HG03521 (cell line): Measurements from ENCODE around the gene CCDC177.
A peak's percentile ranks its signal among the peaks of the same experiment; 100 is the strongest.

Experiments
- ATAC-seq: cut with Tn5 transposase; IDR thresholded peaks from one replicate; pipeline ENCODE4 v1.9.1; 2021; ENCODE audit warnings: mild to moderate bottlenecking, moderate library complexity; ENCODE audit not compliant: unreplicated experiment

The CCDC177 gene

DNA sequence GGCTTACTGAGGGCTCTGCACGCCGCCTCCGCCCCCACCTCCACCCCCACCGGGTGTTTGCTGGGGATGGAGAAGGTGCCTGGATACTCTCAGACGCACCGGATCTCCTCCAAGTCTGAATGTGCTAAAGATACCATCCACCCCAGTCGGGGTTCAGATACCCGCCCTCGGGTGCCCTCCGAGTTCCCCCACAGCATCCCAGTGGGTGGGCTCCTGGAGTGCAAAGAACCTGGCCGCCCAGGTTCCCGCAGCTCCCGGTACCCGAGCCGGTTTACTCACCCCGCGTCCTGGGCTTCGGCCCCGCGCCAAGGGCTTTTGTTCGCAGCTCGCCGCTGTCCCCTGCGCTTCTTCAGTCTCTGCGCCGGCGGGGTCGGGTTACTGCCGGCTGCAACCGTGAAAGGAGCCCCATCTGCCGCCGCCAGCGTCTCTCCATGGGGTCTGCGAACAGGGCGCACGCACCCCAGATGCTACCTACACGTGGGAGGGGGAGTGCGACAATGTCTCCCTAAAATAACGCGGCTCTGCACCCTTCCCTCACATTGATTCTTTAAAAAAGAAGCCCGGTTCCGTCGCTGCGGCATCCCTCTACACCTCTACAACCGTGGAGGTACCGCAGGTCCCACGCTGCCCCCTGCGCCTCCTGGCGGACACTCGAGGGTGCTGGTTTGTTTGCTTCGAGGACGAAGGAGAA is at the start of gene CCDC177:
Gene CCDC177, minus strand, starts transcription at position 609 of the 691 bp plus-strand sequence. CDS start 1,249 bp downstream, outside the sequence.
- ATAC-seq: no peak

DNA sequence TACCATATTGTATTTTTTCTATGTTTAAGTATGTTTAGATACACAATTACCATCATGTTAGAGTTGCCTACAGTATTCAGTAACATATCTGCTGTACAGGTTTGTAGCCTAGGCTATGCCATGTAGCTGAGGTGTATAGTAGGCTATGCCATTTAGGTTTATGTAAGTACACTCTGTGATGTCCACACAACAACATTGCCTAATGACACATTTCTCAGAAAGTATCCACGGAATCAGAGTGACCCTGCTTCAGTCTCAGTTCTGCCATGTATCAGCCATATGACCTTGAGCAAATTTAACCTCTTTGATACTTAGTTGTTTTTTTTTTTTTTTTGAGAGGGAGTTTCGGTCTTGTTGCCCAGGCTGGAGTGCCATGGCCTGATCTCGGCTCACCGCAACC is 49.5 kb upstream of the CCDC177 start:
- ATAC-seq: no peak

DNA sequence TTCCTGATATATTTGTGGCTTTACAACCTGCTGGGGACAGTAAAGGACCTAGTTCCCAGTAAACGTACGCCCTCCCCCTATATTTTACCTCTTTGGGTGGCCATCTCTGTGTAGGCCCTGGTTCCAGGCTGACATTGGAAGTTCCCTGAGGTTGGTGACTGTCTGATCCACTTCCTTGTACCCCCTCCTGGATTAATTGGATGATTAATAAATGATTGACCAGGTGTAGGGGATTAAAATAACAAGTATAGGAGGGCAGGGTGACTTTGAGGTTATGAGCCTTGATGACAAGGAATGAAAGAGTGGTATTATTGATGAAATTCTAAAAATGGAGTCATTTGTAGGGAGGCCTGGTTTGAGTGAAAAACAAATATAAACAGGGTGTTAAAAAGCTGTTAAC is 46.3 kb upstream of the CCDC177 start:
- ATAC-seq: no peak

DNA sequence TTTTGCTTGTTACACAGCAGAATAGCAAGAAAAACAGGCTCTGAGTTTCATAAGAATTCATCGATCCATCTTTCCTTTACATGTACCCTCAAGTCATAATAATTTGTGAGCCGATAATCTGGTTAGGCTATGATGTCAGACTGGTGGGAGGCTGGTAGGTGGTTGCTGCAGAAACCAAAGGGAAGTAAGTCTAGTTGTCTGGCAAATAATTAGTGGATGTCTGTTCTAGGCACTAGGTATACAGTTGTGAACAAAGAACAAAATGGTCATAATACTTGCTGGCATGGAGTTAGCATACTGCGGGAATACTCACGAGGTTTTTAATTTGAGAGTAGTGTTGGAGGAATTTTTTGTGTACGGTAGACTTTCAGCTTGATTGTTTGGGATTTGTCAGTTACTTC is 45.5 kb upstream of the CCDC177 start:
- no peak for ATAC-seq

DNA sequence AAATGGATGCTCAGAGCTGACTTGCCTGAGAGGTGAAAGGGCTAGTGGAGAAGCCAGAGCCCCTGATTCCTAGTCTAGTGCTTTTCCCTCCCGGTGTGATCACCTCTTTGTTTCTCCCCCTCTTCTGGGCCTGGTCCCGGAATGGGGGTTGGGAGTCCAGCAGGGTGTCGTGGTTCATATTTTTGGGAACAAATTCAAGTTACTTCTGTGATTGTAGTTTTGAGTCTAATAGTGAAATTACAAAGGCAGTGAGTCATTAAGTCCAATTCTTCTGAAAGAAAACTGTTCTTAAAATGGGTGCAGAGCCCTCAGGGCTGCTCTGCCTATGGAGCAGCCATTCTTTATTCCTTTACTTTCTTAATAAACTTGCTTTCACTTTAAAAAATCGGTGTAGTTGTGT is 44.3 kb upstream of the CCDC177 start:
- ATAC-seq: no peak

DNA sequence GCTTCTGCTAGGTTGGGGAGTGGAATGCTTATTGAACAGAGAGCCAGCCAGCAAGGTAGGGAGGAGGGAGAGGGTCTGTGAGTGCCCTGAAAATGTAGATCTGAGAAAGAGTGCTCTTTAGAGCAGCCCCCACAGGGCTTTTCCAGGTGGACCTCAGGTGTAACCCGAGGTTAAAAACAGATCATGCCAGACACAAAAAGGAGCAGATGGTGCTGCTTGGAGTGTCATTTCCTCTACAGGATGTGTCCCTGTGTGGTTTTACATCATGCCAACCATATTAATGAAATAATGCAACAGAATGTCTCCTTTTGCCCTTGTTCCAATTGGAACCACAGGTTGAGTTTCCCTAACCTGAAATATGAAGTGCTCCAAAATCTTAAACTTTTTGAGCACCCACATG is 43.1 kb upstream of the CCDC177 start:
- ATAC-seq: no peak

DNA sequence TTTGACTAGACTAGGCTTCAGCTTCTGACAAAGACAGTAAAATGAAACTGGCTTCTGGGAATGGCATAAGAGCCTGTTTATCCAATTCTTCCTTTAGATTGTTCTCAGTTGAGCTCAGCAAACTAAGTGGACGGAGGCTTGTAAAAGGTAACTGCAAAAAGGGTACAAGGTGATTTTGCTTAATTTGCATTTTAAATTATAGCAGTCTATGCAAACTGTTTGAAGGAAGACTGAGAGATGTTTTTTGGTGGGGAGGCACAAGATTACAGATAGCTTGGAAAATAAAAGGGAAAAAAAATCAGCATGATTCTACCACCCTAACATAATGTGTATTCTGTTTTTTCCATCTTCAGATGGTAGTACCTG is 41.7 kb upstream of the CCDC177 start:
- ATAC-seq: no peak

DNA sequence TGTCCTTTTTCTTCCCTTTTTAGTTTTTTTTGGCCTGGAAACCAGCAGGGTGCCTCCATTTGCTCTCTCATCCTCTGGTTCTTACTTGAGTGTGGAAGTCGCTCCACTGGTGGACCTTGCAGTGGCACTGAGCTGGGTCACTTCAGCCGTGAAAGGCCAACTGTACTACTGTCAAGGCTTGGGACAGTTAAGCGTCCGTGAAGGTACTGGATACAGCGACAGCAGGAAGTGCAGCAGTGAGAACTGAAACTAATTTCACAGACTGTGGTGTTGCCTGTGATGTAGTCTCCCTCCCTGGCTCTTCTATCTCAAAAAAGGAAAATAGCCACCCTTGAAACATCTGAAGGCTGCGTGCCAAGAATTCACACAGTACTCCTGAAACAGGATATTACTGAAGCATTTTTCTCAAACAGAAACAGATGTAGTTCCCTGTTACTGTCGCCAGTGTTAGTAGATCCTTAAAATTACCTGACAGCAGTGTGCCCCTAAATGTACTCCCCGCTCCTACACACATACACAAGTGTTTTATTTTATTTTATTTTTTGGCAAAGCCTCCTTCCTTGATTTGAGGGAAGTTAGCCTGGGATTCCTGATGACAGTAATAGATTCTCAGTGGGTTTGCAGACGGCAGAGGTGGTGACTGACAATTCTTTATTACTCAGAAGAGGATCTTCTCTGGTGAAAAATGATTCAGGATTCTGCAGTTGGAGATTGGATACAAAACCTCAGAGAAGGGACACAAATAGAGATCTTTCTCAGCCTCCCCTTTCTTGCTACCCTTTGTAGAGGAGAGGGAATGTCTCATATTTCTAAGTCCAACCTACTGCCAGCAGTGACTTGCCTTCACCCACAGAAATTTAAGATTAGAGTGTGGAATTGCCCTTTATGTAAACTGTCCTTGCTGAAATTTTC is 41.1 kb upstream of the CCDC177 start:
- no peak for ATAC-seq

DNA sequence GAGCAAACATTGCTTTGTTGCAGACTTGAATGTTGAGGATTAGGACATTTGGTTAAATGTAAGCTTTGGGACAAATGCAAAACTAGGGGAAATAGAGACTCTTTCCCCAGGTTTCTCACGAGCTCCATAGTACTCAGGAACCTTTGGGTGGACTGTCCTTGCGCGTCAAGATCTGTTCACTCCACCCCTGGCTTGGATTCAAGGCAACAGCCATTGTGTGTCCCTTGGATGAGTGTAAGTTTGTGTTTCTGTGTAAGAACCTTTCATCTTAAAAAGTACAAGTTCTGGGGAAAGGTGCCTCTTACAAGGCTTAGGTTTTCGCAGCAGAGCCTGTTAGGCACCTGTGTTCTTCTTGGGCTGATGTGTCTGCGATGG is 40.4 kb upstream of the CCDC177 start:
- no peak for ATAC-seq

DNA sequence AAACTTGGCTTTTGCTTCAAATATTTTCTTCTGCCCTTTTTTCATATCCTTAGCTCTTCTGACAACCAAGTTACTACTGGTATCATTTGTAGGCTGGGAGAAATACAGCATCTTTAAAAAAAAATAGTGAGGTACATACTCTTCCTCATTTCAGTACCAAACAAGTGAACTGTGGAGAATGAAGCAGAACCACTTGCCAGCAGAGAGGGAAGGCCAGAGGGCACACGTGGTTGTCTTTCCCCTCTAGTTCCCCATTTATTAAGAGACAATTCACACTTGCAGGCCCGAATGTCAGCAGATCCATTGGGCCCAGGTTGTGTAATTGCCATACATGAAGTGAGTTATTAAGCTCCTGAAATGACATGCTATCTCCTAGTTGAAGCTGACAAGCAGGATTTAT is 39.9 kb upstream of the CCDC177 start:
- no peak for ATAC-seq

DNA sequence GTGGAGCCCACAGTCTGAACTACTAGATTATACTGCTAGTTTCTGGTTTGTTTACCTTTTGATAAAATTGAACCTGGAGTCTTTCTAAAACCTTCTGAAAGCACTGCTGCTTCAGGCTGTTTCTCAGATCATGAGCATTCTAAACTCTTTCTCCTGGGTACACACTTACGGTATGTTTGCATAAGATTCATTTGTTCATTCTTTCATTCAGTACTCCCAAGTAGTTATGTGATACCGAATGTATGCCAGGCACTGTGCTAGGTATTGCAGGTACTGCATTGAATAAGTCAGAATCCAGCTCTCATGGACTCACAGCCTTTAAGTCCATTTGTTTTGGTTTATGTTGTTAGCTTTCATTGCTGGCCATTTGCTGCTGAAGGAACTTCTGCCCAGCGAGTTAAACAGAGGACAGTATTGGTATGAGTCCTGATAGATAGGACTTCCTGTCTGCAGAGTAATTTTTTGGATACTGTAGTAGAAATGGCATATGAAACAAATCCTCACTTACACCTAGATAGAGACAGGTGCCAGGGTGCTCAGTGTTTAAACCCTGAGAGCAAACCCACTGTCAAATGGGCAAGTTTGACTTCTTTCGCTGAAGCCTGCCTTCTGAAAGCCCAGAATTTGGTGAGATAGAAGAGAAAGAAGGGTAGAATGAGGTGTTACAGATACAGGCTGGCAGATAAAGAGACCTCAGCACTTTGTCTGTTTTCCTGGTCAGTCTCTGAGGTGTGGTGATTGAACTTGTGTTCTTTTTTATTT is 38.8 kb upstream of the CCDC177 start:
- ATAC-seq: no peak

DNA sequence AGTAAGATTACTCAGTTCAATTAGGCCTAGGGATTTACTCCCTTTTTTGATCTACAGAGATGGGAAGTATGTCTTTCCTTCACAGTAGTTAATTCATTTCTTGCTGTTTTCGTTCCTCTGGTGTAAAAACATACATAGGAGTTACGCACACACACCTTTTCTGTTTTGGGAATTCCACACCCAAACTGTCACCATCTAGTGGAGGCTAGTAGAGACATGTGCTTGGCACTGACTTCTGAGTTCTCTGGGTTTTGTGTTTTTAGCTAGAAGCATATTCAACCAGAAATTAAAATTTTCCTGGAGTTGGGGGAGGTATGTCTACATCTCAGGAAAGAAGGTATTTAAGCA is 38.1 kb upstream of the CCDC177 start:
- ATAC-seq: no peak

DNA sequence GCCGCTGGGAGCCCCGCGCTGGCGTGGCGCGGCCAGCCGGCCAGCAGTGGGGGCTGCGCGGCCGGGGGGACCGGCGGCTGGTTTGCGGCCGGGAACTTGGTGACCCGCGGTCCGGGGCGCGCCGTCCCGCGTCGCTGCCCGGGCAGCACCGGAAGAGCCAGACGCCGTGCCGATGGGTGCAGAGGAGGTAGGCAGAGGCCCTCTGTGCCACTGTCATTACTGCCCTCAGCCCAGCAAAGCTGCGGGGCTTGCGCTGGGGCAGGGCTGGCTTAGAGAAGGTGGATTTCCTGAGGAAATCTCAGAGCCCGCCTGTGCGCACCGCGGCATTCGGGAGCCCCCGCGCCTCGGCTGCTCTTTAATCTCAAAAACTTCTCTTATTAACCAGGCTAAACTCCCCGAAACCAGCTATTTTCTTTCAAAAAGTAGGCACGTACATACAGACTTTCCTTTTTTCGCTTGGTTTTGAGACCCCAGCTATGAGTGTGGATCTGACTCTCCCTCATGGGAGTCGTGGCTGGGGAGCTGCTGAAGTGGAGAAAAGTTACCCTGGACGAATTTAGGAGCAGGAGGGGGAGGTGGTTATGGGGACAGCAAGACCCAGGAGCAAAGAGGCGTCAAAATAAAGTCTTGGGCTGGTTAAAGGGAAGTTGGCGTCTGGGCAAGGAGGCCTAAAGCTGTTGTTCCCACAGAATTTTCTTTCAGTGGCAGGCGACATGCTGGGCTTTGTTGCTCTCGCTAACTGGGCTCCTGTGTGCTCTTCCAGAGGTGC is 37.5 kb upstream of the CCDC177 start:
- peak; percentile 20 for ATAC-seq

DNA sequence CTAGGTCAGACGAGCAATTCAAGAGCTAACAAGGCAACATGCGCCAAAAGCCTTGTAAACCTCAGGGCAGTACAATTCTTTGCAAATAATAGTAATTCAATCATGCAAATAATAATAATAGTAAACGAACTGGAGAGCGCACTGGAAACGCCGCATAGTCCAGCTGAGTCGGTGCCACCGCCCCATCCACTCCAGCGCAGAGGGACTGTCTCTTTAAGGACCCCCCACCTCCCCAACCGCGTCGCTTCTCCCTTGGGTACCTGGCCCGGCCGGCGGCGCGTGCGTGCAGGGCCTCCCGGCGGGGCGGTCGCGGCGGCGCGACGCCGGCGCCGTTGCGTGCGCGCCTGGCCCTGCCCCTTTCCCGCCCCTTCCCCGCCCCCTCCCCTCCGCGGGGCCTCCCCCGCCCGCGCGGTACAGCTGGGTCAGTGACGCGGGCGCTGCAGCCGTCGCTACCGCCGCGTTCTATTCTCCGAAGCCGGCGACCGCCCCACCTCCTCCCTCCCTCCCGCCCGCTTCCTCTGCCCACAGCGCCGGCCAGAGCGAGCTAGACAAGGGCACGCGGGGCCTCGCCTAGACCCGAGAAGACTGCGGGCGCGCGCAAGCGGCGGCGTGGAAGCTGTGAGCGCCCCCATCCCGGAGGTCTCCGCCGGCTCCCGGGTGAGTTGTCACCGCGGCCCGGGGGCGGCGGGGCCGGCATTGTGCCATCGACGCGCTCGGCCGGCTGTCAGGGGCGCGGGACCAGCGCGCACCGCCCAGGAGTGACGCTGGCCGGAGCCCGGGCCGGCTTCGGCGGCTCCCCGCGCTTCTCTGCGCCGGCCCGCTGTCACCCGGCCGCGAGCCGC is 36.7 kb upstream of the CCDC177 start, which contains the start of gene SUSD6:
Gene SUSD6, plus strand, starts transcription at position 425 of the 842 bp plus-strand sequence. CDS start 46,997 bp downstream, outside the sequence.
- ATAC-seq: peak; percentile 58

DNA sequence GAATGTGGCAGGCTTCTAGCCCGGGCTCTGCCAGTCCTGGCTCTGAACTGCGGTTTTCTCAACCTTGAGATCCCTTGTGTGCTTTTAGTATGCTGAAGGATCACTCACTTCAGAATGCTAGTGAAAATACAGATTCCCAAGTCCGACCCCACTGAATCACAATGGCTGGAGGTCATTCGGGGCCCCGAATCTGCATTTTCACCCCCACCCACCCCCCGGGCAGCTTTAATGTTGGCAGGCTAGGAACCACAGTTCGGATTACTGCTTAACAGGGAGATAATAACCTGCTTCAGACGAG is 36.2 kb upstream of the CCDC177 start:
- no peak for ATAC-seq

DNA sequence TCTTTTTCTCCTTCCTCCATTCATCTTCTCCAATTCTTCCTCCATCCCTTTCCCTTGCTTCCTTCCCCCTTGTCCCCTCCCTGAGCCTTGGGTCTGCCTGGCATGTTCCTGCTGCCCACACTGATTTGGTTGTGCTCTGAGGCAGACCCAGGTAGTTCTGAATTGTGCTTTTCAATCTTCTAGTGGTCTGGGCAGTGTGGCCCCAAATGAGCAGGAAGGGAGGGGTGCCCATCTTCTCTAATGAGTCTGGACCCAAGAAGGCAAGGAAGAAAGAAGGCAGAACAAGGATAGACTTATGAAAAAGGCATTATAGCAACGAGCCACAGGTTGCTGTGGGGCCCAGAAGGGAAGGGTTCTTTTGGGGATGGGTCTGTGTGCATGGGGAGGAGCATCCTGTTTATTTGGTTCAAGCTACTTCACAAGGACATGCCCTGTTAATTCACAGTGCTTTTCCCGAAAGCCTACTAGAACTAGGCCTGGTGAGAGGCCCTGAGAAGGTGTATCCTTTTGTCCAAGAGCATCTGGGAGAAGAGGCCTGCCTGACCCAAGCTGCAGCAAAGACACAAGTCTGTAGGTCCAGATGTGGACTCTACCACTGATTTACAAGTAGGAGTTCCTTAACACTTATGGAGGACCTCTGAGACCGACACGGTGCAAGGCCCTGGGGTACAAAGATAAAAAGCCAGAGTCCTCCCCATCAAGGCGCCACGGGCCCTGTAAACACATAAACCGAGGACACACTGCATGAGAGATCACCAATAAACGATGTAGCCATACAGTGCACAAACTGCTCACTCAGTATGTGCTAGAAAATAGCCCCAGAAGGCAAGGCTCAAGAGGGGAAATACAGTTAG is 35.6 kb upstream of the CCDC177 start:
- ATAC-seq: no peak

DNA sequence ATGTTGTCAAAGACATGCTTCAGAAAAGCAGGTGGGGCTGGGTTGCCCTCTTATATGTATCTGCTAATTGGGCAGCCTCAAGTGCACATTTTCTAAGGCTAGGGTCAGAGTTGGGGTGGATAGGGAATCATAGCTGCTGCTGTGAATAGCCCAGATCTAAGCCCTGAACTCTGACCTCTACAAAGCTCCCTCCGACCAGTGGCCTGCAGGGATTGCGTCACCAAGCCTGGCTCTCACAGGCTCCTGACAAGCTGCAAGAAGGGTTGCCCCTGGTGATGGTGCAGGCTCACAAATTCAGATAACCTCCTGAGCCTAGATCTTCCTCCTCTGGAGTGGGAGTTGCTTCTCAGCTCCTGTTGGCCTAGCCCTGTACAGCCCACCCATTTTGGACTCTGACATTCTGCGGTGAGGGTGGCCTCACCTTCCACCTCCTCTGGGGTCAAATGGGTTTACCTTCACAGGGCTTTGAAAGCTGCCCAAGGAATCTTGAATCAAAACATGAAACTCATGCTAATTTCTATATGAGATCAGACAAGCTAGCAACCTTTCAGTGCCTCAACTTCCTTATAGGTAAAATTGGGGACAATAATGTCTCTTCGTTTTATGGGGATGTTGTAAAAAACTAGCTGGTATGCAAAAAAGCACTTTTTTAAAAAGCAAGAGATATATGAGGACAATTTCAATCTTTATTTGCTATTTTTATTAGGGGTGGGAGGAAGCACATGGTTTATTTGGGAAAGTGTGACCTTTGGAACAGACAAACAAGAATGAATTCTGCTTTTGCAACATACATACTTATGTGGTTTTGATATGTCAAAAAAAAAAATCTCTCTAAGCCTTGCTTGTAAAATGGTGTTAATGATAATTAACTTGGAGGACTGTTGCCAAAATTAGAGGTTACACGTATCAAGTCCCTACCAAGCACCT is 31.9 kb upstream of the CCDC177 start:
- ATAC-seq: no peak

DNA sequence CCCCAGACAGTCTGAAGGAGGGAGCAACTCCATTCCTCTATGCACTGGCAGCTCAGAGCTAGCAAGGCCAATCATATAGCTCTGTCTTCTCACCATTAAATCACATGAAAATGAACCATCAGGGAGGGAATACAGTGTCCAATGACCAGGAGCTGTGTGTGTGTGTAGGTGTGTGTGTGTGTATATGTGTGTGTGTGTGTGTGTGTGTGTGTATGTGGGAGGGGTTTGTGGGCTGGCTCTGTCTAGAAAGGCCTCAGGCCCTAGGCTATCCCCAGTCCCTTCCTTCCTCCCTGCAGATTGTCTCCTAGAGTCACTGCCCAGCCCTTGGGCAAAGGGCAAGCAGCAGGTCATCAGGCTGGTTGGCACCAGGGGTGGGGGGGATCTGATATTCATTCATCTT is 31.1 kb upstream of the CCDC177 start:
- no peak for ATAC-seq
